H1 (cell line): ENCODE results near the gene SCAMP4. TPM values are rescaled to one million over a fixed set of nuclear protein-coding genes. Genes with fewer than 3 reads are reported as not detected.

ENCODE experiments used
- CTCF ChIA-PET: fragments of 300-600 bp; sonication (Branson Sonifier 250); formaldehyde crosslinking; loops from one replicate; lab custom pipeline; 2021; ENCODE audit not compliant: partially characterized antibody; lab: Charles Lee
- POLR2A ChIA-PET: fragments of 300-600 bp; sonication (Branson Sonifier 250); formaldehyde crosslinking; loops from one replicate; lab custom pipeline; 2021; ENCODE audit warnings: inconsistent platforms; ENCODE audit not compliant: partially characterized antibody; lab: Charles Lee
- DNase-seq, 2 experiments: peaks; one replicate each; pipeline versions ENCODE4 v3.0.0 to v3.0.0-alpha.2; 2010 to 2022; ENCODE audit warnings: low spot score in 2 of 2, low read depth in 1 of 2, mixed read lengths in 1 of 2
- FAIRE-seq: peaks from 2 replicates; lab custom pipeline; 2011; peaks lifted over from hg19 to GRCh38; lab: Jason Lieb, UNC
- H2AFZ ChIP-seq: 2 replicates; pipeline ENCODE4 v1.8.1; 2012; ENCODE audit warnings: low read length, inconsistent platforms
- H2AK5ac ChIP-seq: 2 replicates; pipeline ENCODE4 v1.6.1; 2013; ENCODE audit warnings: low read depth, low read length
- H2BK120ac ChIP-seq: replicated peaks from 2 replicates; pipeline ENCODE3; 2013; ENCODE audit warnings: low read depth, low read length, inconsistent platforms
- H2BK12ac ChIP-seq: 2 replicates; pipeline ENCODE4 v1.6.1; 2013; ENCODE audit warnings: low read depth, low read length
- H2BK15ac ChIP-seq: 2 replicates; pipeline ENCODE4 v1.6.1; 2013; ENCODE audit warnings: low read length
- H2BK20ac ChIP-seq: 2 replicates; pipeline ENCODE4 v1.6.1; 2013; ENCODE audit warnings: low read length
- H2BK5ac ChIP-seq: 2 replicates; pipeline ENCODE4 v1.6.1; 2013; ENCODE audit warnings: low read depth, low read length
- H3K14ac ChIP-seq: 2 replicates; pipeline ENCODE4 v1.6.1; 2013; ENCODE audit warnings: inconsistent platforms; ENCODE audit not compliant: insufficient read length
- H3K18ac ChIP-seq: 2 replicates; pipeline ENCODE4 v1.6.1; 2013; ENCODE audit warnings: low read length; ENCODE audit errors: extremely low read depth
- H3K23ac ChIP-seq: 2 replicates; pipeline ENCODE4 v1.6.1; 2013; ENCODE audit warnings: inconsistent platforms; ENCODE audit not compliant: insufficient read length
- H3K23me2 ChIP-seq: 2 replicates; pipeline ENCODE4 v1.6.1; 2013; ENCODE audit warnings: low read depth, low read length
- H3K27ac ChIP-seq: 2 replicates; pipeline ENCODE4 v1.6.1; 2011; ENCODE audit warnings: low read depth, low read length, inconsistent platforms
- H3K27me3 ChIP-seq, 4 experiments: replicated peaks in 1 of 4; 1 replicate in 1 of 4; 2 replicates in 3 of 4; pipeline versions ENCODE4 v1.6.1 to v1.8.1; 2011 to 2013; ENCODE audit warnings: low read length in 3 of 4, mild to moderate bottlenecking in 3 of 4, inconsistent platforms in 2 of 4, mixed read lengths in 2 of 4, moderate library complexity in 1 of 4; ENCODE audit not compliant: control insufficient read depth in 3 of 4, insufficient read depth in 3 of 4; ENCODE audit errors: extremely low read depth in 1 of 4
- H3K36me3 ChIP-seq, 4 experiments: 2 replicates each; pipeline versions ENCODE4 v1.6.1 to v1.8.1; 2011 to 2013; ENCODE audit warnings: mild to moderate bottlenecking in 4 of 4, low read length in 3 of 4, moderate library complexity in 2 of 4, control low read depth in 1 of 4, inconsistent platforms in 1 of 4; ENCODE audit not compliant: insufficient read depth in 4 of 4, control insufficient read depth in 2 of 4
- H3K4ac ChIP-seq: replicated peaks from 2 replicates; pipeline ENCODE3; 2013; ENCODE audit warnings: low read length, low read depth, mixed read lengths, inconsistent platforms; ENCODE audit not compliant: insufficient read length
- H3K4me1 ChIP-seq, 4 experiments: replicated peaks in 1 of 4; 1 replicate in 1 of 4; 2 replicates in 3 of 4; pipeline versions ENCODE4 v1.6.1 to v1.8.1; 2011 to 2013; ENCODE audit warnings: low read length in 3 of 4, inconsistent platforms in 2 of 4, mixed read lengths in 1 of 4; ENCODE audit not compliant: insufficient read depth in 4 of 4, control insufficient read depth in 3 of 4
- H3K4me2 ChIP-seq, 2 experiments: 2 replicates each; pipeline versions ENCODE4 v1.6.1 to v1.8.1; 2011 to 2013; ENCODE audit warnings: low read depth in 2 of 2, low read length in 2 of 2, control low read depth in 1 of 2, inconsistent platforms in 1 of 2, mild to moderate bottlenecking in 1 of 2; ENCODE audit not compliant: insufficient read depth in 1 of 2
- H3K4me3 ChIP-seq, 4 experiments: fragments of 200-600, 300-600 bp in 1 of 4; sonication (generic), shearing (Covaris generic), sonication (Bioruptor Twin) in 1 of 4; 2 replicates each; pipeline versions ENCODE4 v1.5.1 to v1.8.1; 2011 to 2016; ENCODE audit warnings: low read length in 4 of 4, low read depth in 3 of 4, control low read depth in 2 of 4, inconsistent platforms in 2 of 4, mild to moderate bottlenecking in 2 of 4, mixed read lengths in 1 of 4, moderate library complexity in 1 of 4; ENCODE audit not compliant: insufficient read depth in 2 of 4; ENCODE audit errors: extremely low read depth in 1 of 4
- H3K56ac ChIP-seq: replicated peaks from 2 replicates; pipeline ENCODE3; 2013; ENCODE audit warnings: low read depth, mild to moderate bottlenecking, mixed read lengths, low read length, inconsistent platforms; ENCODE audit not compliant: insufficient read length
- H3K79me1 ChIP-seq: 2 replicates; pipeline ENCODE4 v1.6.1; 2013; ENCODE audit warnings: low read depth, low read length, control low read depth
- H3K79me2 ChIP-seq, 2 experiments: 2 replicates each; pipeline versions ENCODE4 v1.6.1 to v1.8.1; 2012 to 2013; ENCODE audit warnings: low read length in 2 of 2, mild to moderate bottlenecking in 2 of 2, inconsistent platforms in 1 of 2; ENCODE audit not compliant: insufficient read depth in 2 of 2, control insufficient read depth in 1 of 2
- H3K9ac ChIP-seq, 4 experiments: replicated peaks in 1 of 4; 1 replicate in 1 of 4; 2 replicates in 3 of 4; pipeline versions ENCODE4 v1.6.1 to v1.8.1; 2011 to 2013; ENCODE audit warnings: low read depth in 3 of 4, low read length in 3 of 4, control low read depth in 2 of 4, mild to moderate bottlenecking in 2 of 4, moderate library complexity in 2 of 4, inconsistent platforms in 1 of 4; ENCODE audit errors: extremely low read depth in 1 of 4
- H3K9me3 ChIP-seq, 2 experiments: 2 replicates each; pipeline versions ENCODE4 v1.6.1 to v1.8.1; 2012 to 2013; ENCODE audit warnings: mild to moderate bottlenecking in 2 of 2, moderate library complexity in 2 of 2, control low read depth in 1 of 2, inconsistent platforms in 1 of 2, low read depth in 1 of 2, low read length in 1 of 2, mixed read lengths in 1 of 2; ENCODE audit not compliant: insufficient read depth in 2 of 2
- H4K20me1 ChIP-seq, 2 experiments: replicated peaks in 1 of 2; 2 replicates each; pipeline versions ENCODE3 to v1.8.1; 2011 to 2013; ENCODE audit warnings: inconsistent platforms in 2 of 2, low read length in 2 of 2, mild to moderate bottlenecking in 1 of 2; ENCODE audit not compliant: insufficient read depth in 2 of 2, control insufficient read depth in 1 of 2
- H4K5ac ChIP-seq: 2 replicates; pipeline ENCODE4 v1.6.1; 2013; ENCODE audit warnings: low read length, low read depth, mixed read lengths, inconsistent platforms; ENCODE audit not compliant: insufficient read length
- H4K8ac ChIP-seq: 2 replicates; pipeline ENCODE4 v1.8.0; 2013; ENCODE audit warnings: mild to moderate bottlenecking, moderate library complexity, low read length, inconsistent platforms; ENCODE audit not compliant: insufficient read depth; ENCODE audit errors: extremely low read depth
- H4K91ac ChIP-seq: replicated peaks from 2 replicates; pipeline ENCODE3; 2013; ENCODE audit warnings: low read length, mixed read lengths, inconsistent platforms; ENCODE audit not compliant: insufficient read length
- EP300 ChIP-seq, 2 experiments: IDR thresholded peaks; 1 replicate in 1 of 2; 2 replicates in 1 of 2; pipeline ENCODE4 v1.6.1; 2011 to 2012; ENCODE audit warnings: low read depth in 2 of 2, low read length in 2 of 2, mild to moderate bottlenecking in 2 of 2, borderline replicate concordance in 1 of 2, inconsistent platforms in 1 of 2, moderate library complexity in 1 of 2
- POLR2A ChIP-seq, 2 experiments: IDR thresholded peaks; 1 replicate in 1 of 2; 2 replicates in 1 of 2; pipeline ENCODE4 v1.6.1; 2011; ENCODE audit warnings: low read depth in 2 of 2, low read length in 2 of 2, mild to moderate bottlenecking in 2 of 2; ENCODE audit errors: control extremely low read depth in 1 of 2
- POU5F1 ChIP-seq: IDR thresholded peaks from 2 replicates; pipeline ENCODE4 v1.6.1; 2011; ENCODE audit warnings: low read depth, mild to moderate bottlenecking, low read length, moderate library complexity
- TCF12 ChIP-seq: IDR thresholded peaks from 2 replicates; pipeline ENCODE4 v1.6.1; 2011; ENCODE audit warnings: low read depth, mild to moderate bottlenecking, low read length
- WGBS, 2 experiments: shearing (Covaris generic) in 1 of 2; methylation state at CpG; one replicate each; pipeline versions ENCODE4 v1.1.6 to v1.1.7; 2013 to 2015; ENCODE audit warnings: low lambda C conversion rate in 2 of 2, mixed read lengths in 2 of 2, inconsistent platforms in 1 of 2, low coverage in 1 of 2, missing lambda C conversion rate in 1 of 2; ENCODE audit not compliant: insufficient replicate concordance in 2 of 2, insufficient coverage in 1 of 2, insufficient read length in 1 of 2; ENCODE audit errors: extremely low coverage in 1 of 2, missing lambda C conversion rate in 1 of 2; 5-methylcytosine and 5-hydroxymethylcytosine counted together
- polyA plus RNA-seq, 7 experiments: library from polyadenylated mRNA; depleted of rRNA in 3 of 7; stranded (reverse) in 5 of 7; unstranded in 2 of 7; fragments of >200 nt in 5 of 7; fragments of 200-250 nt in 2 of 7; gene quantifications; 1 replicate in 5 of 7; 2 replicates in 1 of 7; 4 replicates in 1 of 7; pipeline versions ENCODE4 v1.2.1 to v1.2.3, GENCODE V29; 2011 to 2013; ENCODE audit warnings: missing spikeins in 2 of 7, mixed read lengths in 2 of 7
- total RNA-seq: library from RNA; stranded (reverse); fragmentation: NEBNext Ultra II Directional; extraction: Animal tissue kit (Norgen Biotek cat#: 25700); gene quantifications from 2 replicates; pipeline ENCODE4 v1.2.1, GENCODE V29; 2021

Gene SCAMP4
- total and polyA plus RNA-seq, 2 of the 8 experiments (the other 6 are each of a cell fraction or from before 2014, with no cell fraction given): 17.1 to 61.4 TPM

DNA sequence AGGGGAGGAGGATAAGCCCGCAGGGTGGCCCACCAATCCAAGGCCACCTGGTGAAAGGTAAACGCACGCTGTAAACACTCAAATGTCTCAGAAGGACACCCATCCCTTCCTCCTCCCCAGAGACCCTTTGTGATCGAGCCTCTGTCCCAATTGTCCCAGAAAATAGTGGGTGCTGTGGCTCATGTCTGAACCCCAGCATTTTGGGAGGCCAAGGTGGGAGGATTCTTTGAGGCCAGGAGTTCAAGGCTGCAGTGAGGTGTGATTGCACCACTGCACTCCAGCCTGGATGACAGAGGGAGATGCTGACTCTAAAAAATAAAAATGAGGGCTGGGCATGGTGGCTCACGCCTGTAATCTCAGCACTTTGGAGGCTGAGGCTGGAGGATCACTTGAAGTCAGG lies 16.8 kb upstream of the SCAMP4 start:
- ChIA-PET CTCF (interaction anchor here (1.4 to 2.4 kb wide), 2 partner anchors 10 to 12 kb away, joined by 3 to 7 read pairs; no protein-coding TSS in a partner anchor), POLR2A (interaction anchor here (1.0 to 2.9 kb wide), 4 partner anchors 9 to 23 kb away, joined by 3 to 9 read pairs (median 4); partner anchors contain the start of genes ADAT3 and SCAMP4)
- H3K27ac ChIP-seq: no peak overlapping the region
- TF ChIP-seq EP300 (IDR thresholded peaks at IDR 0.05; ENCODE audit: borderline replicate concordance in 1 of 2, low read depth in 2 of 2, low read length in 2 of 2): no peak
- TF ChIP-seq TCF12: no peak
- no peak for TF ChIP-seq POLR2A (IDR thresholded peaks at IDR 0.05; ENCODE audit: control extremely low read depth in 1 of 2, low read depth in 2 of 2, low read length in 2 of 2)
- no peak for TF ChIP-seq POU5F1

More for the DNA sequence above, 16.8 kb upstream of the SCAMP4 start:
- DNase-seq (no peak), FAIRE-seq (no peak)
- H4K5ac ChIP-seq: no peak overlapping the region
- peaks cover 7 to 16% of the 10 kb centered on the region in 2 experiments; a peak in 3 of 4 replicates for H3K79me2 ChIP-seq
- no peak overlapping the region for H3K56ac ChIP-seq
- H2BK20ac ChIP-seq: no peak overlapping the region
- no peak overlapping the region for H2BK120ac ChIP-seq
- peak overlapping the region; percentile 60; the same call in 1 of the 2 replicates for H2BK12ac ChIP-seq
- H2AK5ac ChIP-seq: 0 out of 2 replicates have a peak overlapping the region, but pooled peaks have one; percentile 24
- peaks cover 3 to 7% (median 4%) of the 10 kb centered on the region in 4 experiments; a peak in 6 of 7 replicates for H3K4me1 ChIP-seq
- no peak overlapping the region for H3K4me3 ChIP-seq
- H2BK15ac ChIP-seq: no peak overlapping the region
- H4K8ac ChIP-seq: peak overlapping the region; percentile 68
- H3K18ac ChIP-seq: no peak overlapping the region
- H3K4ac ChIP-seq: no peak overlapping the region
- no peaks in the 10 kb centered on the region for H3K36me3 ChIP-seq
- peaks cover 10% of the 10 kb centered on the region for H3K79me1 ChIP-seq
- H3K14ac ChIP-seq: no peak overlapping the region
- H3K23ac ChIP-seq: no peak overlapping the region
- H2BK5ac ChIP-seq: no peak overlapping the region
- 90% methylated on average over 5 of the region's 5 CpGs; no CpG with 5 or more reads in 1 of the 2 experiments for WGBS, 2 experiments
- H3K23me2 ChIP-seq: peaks cover 6% of the 10 kb centered on the region; the same call in 1 of the 2 replicates
- H3K27me3 ChIP-seq: no peaks in the 10 kb centered on the region; a peak in 2 of 7 replicates
- H2AFZ ChIP-seq: no peak overlapping the region
- no peak overlapping the region for H4K91ac ChIP-seq
- H4K20me1 ChIP-seq: peaks cover 8% of the 10 kb centered on the region in 2 experiments
- no peak overlapping the region for H3K9ac ChIP-seq
- H3K4me2 ChIP-seq: no peak overlapping the region
- H3K9me3 ChIP-seq: no peaks in the 10 kb centered on the region
